CD4-positive, alpha-beta T cell treated with Interleukin-1 beta for 1 hour (primary cell): ENCODE data around the gene SLC35E2B.
A peak's percentile ranks its signal among the peaks of the same experiment; 100 is the strongest.
"Not testable (repeated sequence)": the region's sequence is repeated elsewhere in the genome, so short reads cannot be mapped to it uniquely, and the experiment has no call there.

Experiments
- DNase-seq, 2 donors: peaks; one replicate each; pipeline ENCODE4 v3.0.0-alpha.2; 2020 to 2022

Gene SLC35E2B

GRCh38 chr1:1692714-1693647 is at the start of gene SLC35E2B:
Gene SLC35E2B, minus strand, starts transcription at chr1:1692795. Its CDS starts 16,096 bp downstream, at chr1:1676699.
- peak; percentile 91 to 98 for DNase-seq

GRCh38 chr1:1741013-1741412 is 48.4 kb upstream of the SLC35E2B start:
- not testable (repeated sequence) for DNase-seq

- not testable (repeated sequence) for DNase-seq
Observed at GRCh38 chr1:1738799-1739337, 46.3 kb upstream of the SLC35E2B start.

GRCh38 chr1:1737675-1738590 is 45.3 kb upstream of the SLC35E2B start:
- DNase-seq, result not testable (repeated sequence)

- DNase-seq, result no peak
Observed at GRCh38 chr1:1732381-1732780, 39.8 kb upstream of the SLC35E2B start.

GRCh38 chr1:1730870-1731269 is 38.3 kb upstream of the SLC35E2B start:
- no peak for DNase-seq

- DNase-seq, result not testable (repeated sequence)
Observed at GRCh38 chr1:1730230-1730629, 37.6 kb upstream of the SLC35E2B start.

- not testable (repeated sequence) for DNase-seq
Observed at GRCh38 chr1:1729116-1729816, 36.7 kb upstream of the SLC35E2B start.

- DNase-seq, result peak in 1 of 2 donors; percentile 56
Observed at GRCh38 chr1:1728308-1729005, 35.9 kb upstream of the SLC35E2B start.

GRCh38 chr1:1727131-1727651 is 34.6 kb upstream of the SLC35E2B start:
- not testable (repeated sequence) for DNase-seq

- not testable (repeated sequence) for DNase-seq
Observed at GRCh38 chr1:1726088-1726487, 33.5 kb upstream of the SLC35E2B start.

- DNase-seq, result peak; percentile 96 to 99
Observed at GRCh38 chr1:1724035-1724864, 31.7 kb upstream of the SLC35E2B start, which contains the start of gene CDK11A. Gene CDK11A, minus strand, starts transcription at chr1:1724357. Its CDS starts 1,539 bp downstream, at chr1:1722818.

GRCh38 chr1:1721201-1721600 is 28.6 kb upstream of the SLC35E2B start:
- DNase-seq, result no peak

GRCh38 chr1:1715109-1715883 is 22.7 kb upstream of the SLC35E2B start:
- not testable (repeated sequence) for DNase-seq

- not testable (repeated sequence) for DNase-seq
Observed at GRCh38 chr1:1707897-1708296, 15.3 kb upstream of the SLC35E2B start.

- DNase-seq, result not testable (repeated sequence)
Observed at GRCh38 chr1:1707241-1707640, 14.6 kb upstream of the SLC35E2B start.

GRCh38 chr1:1705623-1706022 is 13.0 kb upstream of the SLC35E2B start:
- not testable (repeated sequence) for DNase-seq

GRCh38 chr1:1704284-1704957 is 11.8 kb upstream of the SLC35E2B start:
- DNase-seq, result not testable (repeated sequence)

- DNase-seq, result no peak
Observed at GRCh38 chr1:1703796-1704195, 11.2 kb upstream of the SLC35E2B start.
